HCT116 (cell line): ENCODE measurements around the gene A1CF. TPM values are rescaled to one million over a fixed set of nuclear protein-coding genes. Genes with fewer than 3 reads are reported as not detected.

ENCODE experiments used
- EZH2 ChIP-seq: fragments of 200-600 bp; sonication (generic); IDR thresholded peaks from 2 replicates; pipeline ENCODE4 v1.6.1; 2017; ENCODE audit warnings: antibody characterized with exemption, mixed run types
- JUND ChIP-seq: IDR thresholded peaks from 2 replicates; pipeline ENCODE4 v1.6.1; 2012
- SIN3A ChIP-seq: IDR thresholded peaks from 2 replicates; pipeline ENCODE4 v1.6.1; 2012; ENCODE audit warnings: low read depth
- SP1 ChIP-seq: IDR thresholded peaks from 2 replicates; pipeline ENCODE4 v1.6.1; 2012; ENCODE audit warnings: low read depth
- TCF7L2 ChIP-seq: IDR thresholded peaks from 2 replicates; pipeline ENCODE4 v1.7.0; 2011; ENCODE audit warnings: borderline replicate concordance, inconsistent platforms; ENCODE audit not compliant: insufficient read depth, insufficient read length; ENCODE audit errors: extremely low read depth
- ZFX ChIP-seq: fragments of 450-650 bp; IDR thresholded peaks from 2 replicates; pipeline ENCODE4 v1.6.1; 2017
- total RNA-seq: library from RNA; stranded (reverse); gene quantifications from one replicate; pipeline ENCODE4 v1.2.1, GENCODE V29; 2021; ENCODE audit not compliant: unreplicated experiment
- TF ChIP-seq, protein P1 (sequence below): IDR thresholded peaks from 2 replicates; pipeline ENCODE4 v1.6.1; 2012; ENCODE audit warnings: low read depth
- TF ChIP-seq, protein P2 (sequence below): IDR thresholded peaks from 2 replicates; pipeline ENCODE4 v1.6.1; 2011; ENCODE audit warnings: mild to moderate bottlenecking, low read length, moderate library complexity; ENCODE audit not compliant: insufficient replicate concordance; ENCODE audit errors: extremely low read depth
- TF ChIP-seq, protein P3 (sequence below): IDR thresholded peaks from 2 replicates; pipeline ENCODE4 v1.6.1; 2012
- TF ChIP-seq, protein P4 (sequence below): IDR thresholded peaks from 2 replicates; pipeline ENCODE4 v1.6.1; 2012

Gene A1CF
- total RNA-seq, 1 experiment from 2014 or later, result 0.30 TPM

DNA sequence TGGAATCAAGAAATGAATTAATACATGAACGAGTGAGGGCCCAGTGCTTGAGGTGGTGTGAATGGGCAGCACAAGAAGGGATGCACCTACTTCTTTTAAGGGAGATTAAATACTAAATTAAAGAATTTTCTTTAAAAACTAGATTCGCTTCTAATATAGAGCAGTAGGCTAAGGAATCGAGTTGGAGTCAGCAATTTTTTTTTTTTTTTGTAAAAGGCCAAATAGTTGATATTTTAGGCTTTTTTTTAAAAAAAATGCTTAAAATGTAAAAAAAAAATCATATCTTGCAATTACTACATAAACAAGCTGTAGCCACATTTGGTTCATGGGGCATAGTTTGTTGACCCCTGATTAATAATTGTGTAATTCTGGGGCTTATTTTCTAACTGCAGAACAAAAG lies 31.9 kb downstream of the A1CF start (continued):
- TF ChIP-seq, protein P1, sequence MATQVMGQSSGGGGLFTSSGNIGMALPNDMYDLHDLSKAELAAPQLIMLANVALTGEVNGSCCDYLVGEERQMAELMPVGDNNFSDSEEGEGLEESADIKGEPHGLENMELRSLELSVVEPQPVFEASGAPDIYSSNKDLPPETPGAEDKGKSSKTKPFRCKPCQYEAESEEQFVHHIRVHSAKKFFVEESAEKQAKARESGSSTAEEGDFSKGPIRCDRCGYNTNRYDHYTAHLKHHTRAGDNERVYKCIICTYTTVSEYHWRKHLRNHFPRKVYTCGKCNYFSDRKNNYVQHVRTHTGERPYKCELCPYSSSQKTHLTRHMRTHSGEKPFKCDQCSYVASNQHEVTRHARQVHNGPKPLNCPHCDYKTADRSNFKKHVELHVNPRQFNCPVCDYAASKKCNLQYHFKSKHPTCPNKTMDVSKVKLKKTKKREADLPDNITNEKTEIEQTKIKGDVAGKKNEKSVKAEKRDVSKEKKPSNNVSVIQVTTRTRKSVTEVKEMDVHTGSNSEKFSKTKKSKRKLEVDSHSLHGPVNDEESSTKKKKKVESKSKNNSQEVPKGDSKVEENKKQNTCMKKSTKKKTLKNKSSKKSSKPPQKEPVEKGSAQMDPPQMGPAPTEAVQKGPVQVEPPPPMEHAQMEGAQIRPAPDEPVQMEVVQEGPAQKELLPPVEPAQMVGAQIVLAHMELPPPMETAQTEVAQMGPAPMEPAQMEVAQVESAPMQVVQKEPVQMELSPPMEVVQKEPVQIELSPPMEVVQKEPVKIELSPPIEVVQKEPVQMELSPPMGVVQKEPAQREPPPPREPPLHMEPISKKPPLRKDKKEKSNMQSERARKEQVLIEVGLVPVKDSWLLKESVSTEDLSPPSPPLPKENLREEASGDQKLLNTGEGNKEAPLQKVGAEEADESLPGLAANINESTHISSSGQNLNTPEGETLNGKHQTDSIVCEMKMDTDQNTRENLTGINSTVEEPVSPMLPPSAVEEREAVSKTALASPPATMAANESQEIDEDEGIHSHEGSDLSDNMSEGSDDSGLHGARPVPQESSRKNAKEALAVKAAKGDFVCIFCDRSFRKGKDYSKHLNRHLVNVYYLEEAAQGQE, result no peak
- TF ChIP-seq JUND (no peak), SIN3A (no peak), ZFX (no peak), EZH2 (no peak), SP1 (no peak), TCF7L2 (no peak)
- TF ChIP-seq, protein P2, sequence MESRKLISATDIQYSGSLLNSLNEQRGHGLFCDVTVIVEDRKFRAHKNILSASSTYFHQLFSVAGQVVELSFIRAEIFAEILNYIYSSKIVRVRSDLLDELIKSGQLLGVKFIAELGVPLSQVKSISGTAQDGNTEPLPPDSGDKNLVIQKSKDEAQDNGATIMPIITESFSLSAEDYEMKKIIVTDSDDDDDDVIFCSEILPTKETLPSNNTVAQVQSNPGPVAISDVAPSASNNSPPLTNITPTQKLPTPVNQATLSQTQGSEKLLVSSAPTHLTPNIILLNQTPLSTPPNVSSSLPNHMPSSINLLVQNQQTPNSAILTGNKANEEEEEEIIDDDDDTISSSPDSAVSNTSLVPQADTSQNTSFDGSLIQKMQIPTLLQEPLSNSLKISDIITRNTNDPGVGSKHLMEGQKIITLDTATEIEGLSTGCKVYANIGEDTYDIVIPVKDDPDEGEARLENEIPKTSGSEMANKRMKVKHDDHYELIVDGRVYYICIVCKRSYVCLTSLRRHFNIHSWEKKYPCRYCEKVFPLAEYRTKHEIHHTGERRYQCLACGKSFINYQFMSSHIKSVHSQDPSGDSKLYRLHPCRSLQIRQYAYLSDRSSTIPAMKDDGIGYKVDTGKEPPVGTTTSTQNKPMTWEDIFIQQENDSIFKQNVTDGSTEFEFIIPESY, result no peak
- TF ChIP-seq, protein P3, sequence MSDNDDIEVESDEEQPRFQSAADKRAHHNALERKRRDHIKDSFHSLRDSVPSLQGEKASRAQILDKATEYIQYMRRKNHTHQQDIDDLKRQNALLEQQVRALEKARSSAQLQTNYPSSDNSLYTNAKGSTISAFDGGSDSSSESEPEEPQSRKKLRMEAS, result no peak
- TF ChIP-seq, protein P4, sequence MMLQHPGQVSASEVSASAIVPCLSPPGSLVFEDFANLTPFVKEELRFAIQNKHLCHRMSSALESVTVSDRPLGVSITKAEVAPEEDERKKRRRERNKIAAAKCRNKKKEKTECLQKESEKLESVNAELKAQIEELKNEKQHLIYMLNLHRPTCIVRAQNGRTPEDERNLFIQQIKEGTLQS, result no peak
